ENCODE measurements around the gene SGPP2. TPM values are rescaled to one million over a fixed set of nuclear protein-coding genes. Genes with fewer than 3 reads are reported as not detected.

SGPP2 gene
- total and polyA plus RNA-seq, 2 donors (not counting 3 experiments of a cell fraction or from before 2014, with no cell fraction given), result not detected

DNA sequence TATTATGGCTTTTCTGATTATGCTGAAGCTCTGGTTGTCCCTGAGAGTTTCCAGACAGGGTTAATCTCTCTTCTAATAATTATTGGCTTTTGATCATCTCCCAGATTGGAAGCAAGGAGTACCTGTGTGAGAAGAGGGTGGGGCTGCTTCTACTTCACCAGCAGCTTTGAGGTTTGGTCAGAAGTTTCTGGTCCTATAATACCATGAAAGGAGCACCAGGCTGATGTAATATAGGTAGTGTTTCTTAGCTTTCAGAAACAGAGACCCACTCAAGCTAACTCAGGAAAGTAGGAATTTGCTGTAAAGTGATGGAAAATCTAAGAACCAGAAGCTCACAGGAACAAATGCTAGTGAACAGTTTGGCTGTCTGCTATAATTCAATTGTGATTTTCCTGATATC is 57.6 kb downstream of the SGPP2 start:
- H3K27me3 ChIP-seq (ENCODE audit: control insufficient read depth in 2 of 2, insufficient read depth in 2 of 2, low read length in 2 of 2), result peaks cover 2% of the 10 kb centered on the region in 2 experiments
- no peak overlapping the region for H3K9ac ChIP-seq (replicated peaks; ENCODE audit: extremely low read depth, insufficient read depth, low read length)
- no peak overlapping the region for H3K27ac ChIP-seq (ENCODE audit: insufficient read depth, low read depth, low read length)
- no peaks in the 10 kb centered on the region for H3K4me1 ChIP-seq (ENCODE audit: control insufficient read depth, extremely low read depth, insufficient read depth, low read length)
- H3K79me2 ChIP-seq (ENCODE audit: control insufficient read depth, insufficient read depth, low read length), result no peaks in the 10 kb centered on the region
- H3K36me3 ChIP-seq (ENCODE audit: control insufficient read depth in 2 of 2, extremely low read depth in 1 of 2, insufficient read depth in 2 of 2, low read length in 2 of 2), result no peaks in the 10 kb centered on the region
- no peaks in the 10 kb centered on the region for H4K20me1 ChIP-seq (replicated peaks; ENCODE audit: control insufficient read depth, extremely low read depth, insufficient read depth, low read length)
- H3K4me3 ChIP-seq (replicated peaks in 1 of 3; ENCODE audit: insufficient read depth in 1 of 3, low read depth in 1 of 3, low read length in 3 of 3), result no peak overlapping the region
- dilution Hi-C loops (cut with MboI; ENCODE audit: extremely low pct_ligation_motif_present, low sequenced_read_pairs), result no loop called here
- ChIA-PET CTCF (interaction anchor here (1.1 to 3.7 kb wide), 2 partner anchors 133 to 164 kb away, joined by 3 to 36 read pairs; no protein-coding TSS in a partner anchor), POLR2A (no interaction called here)
- no TSS peak for BruUV-seq (replicated peaks)
- no peak overlapping the region for H2AFZ ChIP-seq (ENCODE audit: low read depth, low read length)
- no peak for DNase-seq (ENCODE audit: low read depth, low spot score)
- intact Hi-C loops (cut with micrococcal nuclease), result no loop called here
- H3K9me1 ChIP-seq (replicated peaks; ENCODE audit: control insufficient read depth, extremely low read depth, insufficient read depth, low read length), result no peaks in the 10 kb centered on the region
- no peak overlapping the region for H3K4me2 ChIP-seq (ENCODE audit: insufficient read depth, low read length)
- no peaks in the 10 kb centered on the region for H3K9me3 ChIP-seq (replicated peaks; ENCODE audit: control insufficient read depth, insufficient read depth, low read length)
- no peak for FAIRE-seq
- TF ChIP-seq CTCF (IDR thresholded peaks at IDR 0.05; ENCODE audit: extremely low read depth in 1 of 2, insufficient read depth in 1 of 2, low read depth in 1 of 2, low read length in 2 of 2) (no peak), POLR2AphosphoS5 (IDR thresholded peaks at IDR 0.05; ENCODE audit: insufficient read depth, low read depth, low read length) (no peak), MYC (IDR thresholded peaks at IDR 0.05; ENCODE audit: low read depth, low read length) (no peak), FOS (IDR thresholded peaks at IDR 0.05; ENCODE audit: borderline replicate concordance, insufficient read depth, low read length) (no peak), POLR2A (IDR thresholded peaks at IDR 0.05; ENCODE audit: low read depth, low read length) (no peak), MAX (IDR thresholded peaks at IDR 0.05; ENCODE audit: insufficient read depth, insufficient read length) (no peak), EZH2 (IDR thresholded peaks at IDR 0.05; ENCODE audit: borderline replicate concordance, low read depth, low read length, severe bottlenecking) (no peak), GATA2 (IDR thresholded peaks at IDR 0.05; ENCODE audit: insufficient read depth, insufficient read length, low read depth, low read length) (no peak), JUN (IDR thresholded peaks at IDR 0.05; ENCODE audit: borderline replicate concordance, insufficient read depth, insufficient read length, low read depth) (no peak)
